Cardiac fibroblast (primary cell): ENCODE data around the gene RBM4B.

Source experiments
- DNase-seq, 2 donors: peaks; one replicate each; pipeline versions ENCODE4 v3.0.0 to v3.0.0-alpha.2; 2010; ENCODE audit warnings: low read depth in 2 of 2
- H3K4me3 ChIP-seq, 2 donors: replicated peaks in 1 of 2; 1 replicate in 1 of 2; 2 replicates in 1 of 2; pipeline ENCODE4 v1.5.1; 2011; ENCODE audit warnings: low read depth in 2 of 2, low read length in 2 of 2, mild to moderate bottlenecking in 2 of 2, moderate library complexity in 1 of 2
- TF ChIP-seq, protein P1 (sequence below): IDR thresholded peaks from one replicate; pipeline ENCODE4 v1.5.1; 2011; ENCODE audit warnings: low read depth, mild to moderate bottlenecking, low read length, inconsistent platforms

RBM4B gene

DNA sequence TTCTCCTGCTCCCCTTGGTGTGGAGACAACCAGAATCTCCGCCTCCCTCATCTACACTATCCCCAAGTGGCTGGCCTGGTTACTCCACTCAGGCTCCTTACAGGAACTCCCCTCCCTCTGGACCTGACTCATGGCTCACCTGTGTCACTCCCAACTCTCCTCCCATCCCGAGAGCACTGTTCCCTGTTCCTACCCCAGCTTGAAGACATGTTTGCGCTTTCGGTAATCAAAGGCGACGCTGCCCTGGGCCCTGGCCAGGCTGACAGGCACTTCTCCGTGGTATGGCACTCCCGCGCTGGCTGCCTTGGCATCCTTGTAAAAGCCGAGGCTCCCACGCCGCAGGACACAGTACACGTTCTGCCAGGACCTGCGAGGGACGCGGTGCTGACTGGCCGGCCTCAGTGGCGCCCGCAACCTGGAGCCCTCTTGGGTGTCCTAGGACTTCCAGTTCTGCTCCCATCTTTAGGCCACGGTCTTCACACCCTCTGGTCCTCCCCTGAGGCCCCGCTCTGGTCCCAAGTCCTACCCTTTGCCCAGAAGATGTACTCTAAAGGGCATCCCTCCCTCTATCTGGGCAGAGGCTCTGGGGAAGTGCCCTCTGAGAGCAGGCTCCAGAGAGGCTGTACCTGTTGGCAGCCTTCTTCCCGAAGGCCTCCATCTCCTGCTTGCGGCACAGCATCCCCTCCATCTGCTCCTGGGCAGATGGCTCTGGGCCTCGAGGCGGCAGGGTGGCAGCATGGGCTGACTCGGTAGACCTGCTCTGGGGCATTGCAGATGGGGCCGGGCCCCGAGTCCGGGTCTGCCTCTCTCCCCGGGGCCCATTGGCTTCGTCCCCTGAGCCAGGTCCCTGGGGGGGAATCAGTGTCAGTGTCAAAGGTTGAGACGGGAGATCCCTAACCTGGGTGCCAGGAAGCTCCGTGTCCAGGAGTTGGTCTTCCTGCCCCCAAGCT is 9.4 kb upstream of the RBM4B start:
- TF ChIP-seq, protein P1, sequence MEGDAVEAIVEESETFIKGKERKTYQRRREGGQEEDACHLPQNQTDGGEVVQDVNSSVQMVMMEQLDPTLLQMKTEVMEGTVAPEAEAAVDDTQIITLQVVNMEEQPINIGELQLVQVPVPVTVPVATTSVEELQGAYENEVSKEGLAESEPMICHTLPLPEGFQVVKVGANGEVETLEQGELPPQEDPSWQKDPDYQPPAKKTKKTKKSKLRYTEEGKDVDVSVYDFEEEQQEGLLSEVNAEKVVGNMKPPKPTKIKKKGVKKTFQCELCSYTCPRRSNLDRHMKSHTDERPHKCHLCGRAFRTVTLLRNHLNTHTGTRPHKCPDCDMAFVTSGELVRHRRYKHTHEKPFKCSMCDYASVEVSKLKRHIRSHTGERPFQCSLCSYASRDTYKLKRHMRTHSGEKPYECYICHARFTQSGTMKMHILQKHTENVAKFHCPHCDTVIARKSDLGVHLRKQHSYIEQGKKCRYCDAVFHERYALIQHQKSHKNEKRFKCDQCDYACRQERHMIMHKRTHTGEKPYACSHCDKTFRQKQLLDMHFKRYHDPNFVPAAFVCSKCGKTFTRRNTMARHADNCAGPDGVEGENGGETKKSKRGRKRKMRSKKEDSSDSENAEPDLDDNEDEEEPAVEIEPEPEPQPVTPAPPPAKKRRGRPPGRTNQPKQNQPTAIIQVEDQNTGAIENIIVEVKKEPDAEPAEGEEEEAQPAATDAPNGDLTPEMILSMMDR: no peak
- DNase-seq: no peak
- no peak overlapping the region for H3K4me3 ChIP-seq

DNA sequence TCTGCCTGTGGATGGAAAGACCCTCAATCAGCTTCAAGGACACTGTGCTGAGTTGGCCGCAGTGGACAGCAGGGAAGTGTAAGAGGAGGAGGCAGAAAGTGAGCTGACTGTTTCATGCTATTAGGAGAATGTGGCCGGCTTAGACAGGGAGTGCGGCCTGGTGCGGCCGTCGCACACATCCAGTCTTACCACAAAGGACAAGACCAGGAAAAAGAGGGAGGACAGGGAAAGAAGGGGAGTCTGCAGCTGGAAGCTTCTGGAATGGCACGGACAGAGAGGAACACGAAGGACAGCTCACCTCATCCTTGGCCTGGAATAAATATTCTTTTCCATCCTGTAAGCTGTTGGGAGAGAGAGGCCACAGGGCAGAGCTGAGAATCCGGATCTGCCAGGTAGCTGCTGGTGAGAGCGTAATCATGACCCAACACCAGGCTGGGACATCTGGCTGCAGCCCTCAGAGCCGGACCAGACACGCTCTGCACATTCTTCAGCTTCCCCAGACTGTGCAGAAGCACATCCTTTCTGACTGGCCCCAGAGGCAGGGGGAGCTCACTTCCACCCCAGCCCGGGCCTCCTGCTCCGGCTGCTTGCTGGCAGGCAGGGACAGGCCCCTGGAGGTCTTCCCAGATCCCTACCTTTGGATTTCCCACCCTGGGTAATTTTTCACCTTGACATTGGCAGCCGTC is 8.6 kb upstream of the RBM4B start:
- H3K4me3 ChIP-seq: no peak overlapping the region
- TF ChIP-seq, protein P1: no peak
- DNase-seq: no peak

DNA sequence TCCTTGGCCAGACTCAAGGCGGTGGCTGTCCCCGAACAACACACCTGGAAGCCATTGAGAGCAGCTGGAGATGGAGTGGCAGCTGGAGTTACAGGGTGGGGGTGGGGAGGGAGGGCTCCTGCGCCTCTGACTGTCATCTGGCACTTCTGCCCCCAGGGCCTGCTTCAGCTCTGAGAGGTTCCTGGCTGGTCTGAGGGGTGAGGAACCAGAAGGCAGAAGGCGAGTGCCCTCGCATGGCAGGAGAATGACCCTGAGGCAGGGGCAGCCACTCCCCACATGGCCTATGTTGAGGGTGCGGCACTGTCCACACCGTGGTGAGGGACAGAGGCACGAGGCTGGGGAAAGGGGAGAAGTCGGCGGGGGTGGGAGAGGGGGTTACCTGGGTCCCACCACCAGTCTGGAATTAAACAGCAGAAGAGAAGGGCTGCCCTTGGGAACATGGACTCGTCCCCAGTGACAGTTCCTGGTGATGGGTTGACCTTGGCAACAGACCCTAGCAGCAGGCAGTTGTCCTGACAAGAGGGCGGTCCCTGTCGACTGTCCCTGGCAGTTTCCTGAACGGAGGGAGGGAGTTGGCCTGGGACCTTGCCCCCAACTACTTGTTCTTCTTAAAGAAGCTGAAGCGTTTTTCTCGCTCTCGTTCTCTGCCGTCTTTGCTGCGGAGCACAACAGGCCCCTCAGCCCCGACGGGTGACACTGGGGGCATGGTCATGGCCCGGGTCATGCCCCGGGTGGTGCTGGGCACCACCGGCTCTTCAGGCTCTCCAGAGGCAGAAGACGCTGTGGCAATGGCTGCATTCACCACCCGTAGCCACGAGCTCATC is 7.8 kb upstream of the RBM4B start:
- DNase-seq: no peak
- TF ChIP-seq, protein P1: no peak
- no peak overlapping the region for H3K4me3 ChIP-seq

DNA sequence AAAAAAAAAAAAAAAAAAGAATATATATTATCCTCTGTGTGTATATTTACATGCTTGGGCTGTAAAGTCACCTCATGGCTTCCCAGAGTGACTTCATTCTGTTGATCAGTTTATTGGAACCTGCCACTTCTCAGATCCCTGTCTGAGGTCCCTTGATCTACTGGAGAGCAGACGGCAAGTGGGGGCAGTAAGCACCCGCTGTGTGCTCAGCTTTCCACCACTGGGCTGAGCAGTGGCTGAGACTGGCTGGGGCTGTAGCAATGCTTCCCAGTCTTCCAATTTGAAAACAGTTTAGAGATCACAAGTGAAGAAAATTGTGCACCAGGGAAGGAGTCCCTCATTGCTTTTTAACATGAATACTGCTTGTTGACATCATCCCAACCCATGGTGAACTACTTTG is 6.9 kb upstream of the RBM4B start:
- TF ChIP-seq, protein P1: no peak
- no peak overlapping the region for H3K4me3 ChIP-seq
- no peak for DNase-seq

DNA sequence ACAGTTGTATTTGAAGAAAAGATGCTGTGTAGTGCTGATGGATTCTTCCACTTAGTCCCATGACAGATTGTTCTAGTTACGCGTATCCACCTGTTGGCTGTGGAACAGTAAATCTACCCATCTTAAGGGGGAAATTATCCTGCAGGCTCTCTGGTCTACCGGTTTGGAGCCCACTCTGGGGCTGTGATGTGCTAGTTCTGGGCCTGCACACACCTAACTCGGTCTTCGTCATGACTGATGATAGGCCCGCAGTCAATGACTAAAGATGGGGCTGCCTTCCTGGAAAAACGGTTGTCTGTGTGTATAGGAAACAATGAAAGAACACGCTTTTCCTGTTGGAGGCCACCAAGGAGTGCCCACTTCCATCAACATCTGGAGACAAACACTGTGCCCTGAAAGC is 6.2 kb upstream of the RBM4B start:
- no peak overlapping the region for H3K4me3 ChIP-seq
- DNase-seq: no peak
- TF ChIP-seq, protein P1: no peak

DNA sequence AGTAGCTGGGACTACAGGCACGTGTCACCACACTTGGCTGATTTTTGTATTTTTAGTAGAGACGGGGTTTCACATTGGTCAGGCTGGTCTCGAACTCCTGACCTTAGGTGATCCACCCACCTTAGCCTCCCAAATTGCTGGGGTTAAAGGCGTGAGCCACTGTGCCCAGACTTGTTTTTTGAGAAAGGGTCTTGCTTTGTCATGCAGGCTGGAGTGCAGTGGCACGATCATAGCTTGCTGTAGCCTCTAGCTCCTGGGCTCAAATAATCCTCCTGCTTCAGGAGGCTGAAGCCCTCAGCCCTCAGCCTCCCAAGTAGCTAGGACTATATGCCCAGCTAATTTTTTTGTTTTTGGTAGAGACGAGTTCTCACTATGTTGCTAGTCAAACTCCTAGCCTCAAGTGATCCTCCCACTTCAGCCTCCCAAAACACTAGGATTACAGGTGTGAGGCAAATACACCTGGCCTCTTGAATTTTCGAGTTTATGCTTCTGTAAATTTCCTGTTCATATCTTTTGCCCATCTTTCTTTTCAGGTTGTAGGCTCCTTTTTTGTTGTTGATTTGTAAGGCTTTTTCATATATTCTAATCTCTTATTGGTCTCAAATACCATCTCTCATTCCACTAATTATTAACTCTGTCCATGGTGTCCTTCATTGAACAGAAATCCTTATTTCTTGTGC is 3.4 kb upstream of the RBM4B start:
- TF ChIP-seq, protein P1: no peak
- no peak for DNase-seq
- H3K4me3 ChIP-seq: no peak overlapping the region
